ENCODE measurements around the gene BABAM2. TPM values are rescaled to one million over a fixed set of nuclear protein-coding genes. Genes with fewer than 3 reads are reported as not detected.

BABAM2 gene
- total RNA-seq, 2 experiments from 2014 or later = 41.9 to 49.7 TPM

DNA sequence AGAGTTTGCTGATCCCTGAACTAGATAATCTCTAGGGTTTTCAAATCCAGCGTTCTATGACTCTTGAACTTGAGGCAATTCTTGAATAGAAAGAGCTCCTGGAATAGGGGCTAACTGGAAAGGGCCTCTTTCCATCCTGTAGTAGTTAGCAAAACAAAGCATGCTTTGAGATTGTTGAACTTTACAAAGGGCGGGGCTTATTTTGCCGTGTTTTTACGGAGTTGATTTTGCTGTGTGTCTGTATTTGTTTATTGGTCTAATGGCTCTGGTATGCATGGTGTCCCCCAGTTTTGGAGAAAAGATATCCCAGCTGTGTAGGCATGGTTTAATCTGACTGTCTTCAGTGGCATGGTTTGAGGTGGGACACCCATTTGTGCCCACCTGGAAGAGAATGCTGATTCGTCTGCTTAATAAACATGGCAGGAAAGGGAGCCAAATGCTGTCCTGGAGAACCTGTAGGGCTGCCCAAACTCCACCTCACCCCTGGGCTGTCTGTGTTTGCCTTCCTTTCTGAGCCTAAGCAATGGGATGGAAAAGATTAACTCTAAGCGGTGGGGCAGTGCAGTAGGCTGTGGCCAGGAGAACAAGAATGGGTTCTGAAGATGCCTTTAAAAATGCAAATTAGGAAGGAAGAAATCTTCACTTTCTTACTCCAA lies 428.1 kb downstream of the BABAM2 start:
- CTCF ChIA-PET = interaction anchor here (1.3 kb wide), 1 partner anchor 8 kb away, joined by 4 read pairs; no protein-coding TSS in a partner anchor
- POLR2A ChIA-PET = no interaction called here
- H3K4me3 Mint-ChIP-seq = no peak overlapping the region

DNA sequence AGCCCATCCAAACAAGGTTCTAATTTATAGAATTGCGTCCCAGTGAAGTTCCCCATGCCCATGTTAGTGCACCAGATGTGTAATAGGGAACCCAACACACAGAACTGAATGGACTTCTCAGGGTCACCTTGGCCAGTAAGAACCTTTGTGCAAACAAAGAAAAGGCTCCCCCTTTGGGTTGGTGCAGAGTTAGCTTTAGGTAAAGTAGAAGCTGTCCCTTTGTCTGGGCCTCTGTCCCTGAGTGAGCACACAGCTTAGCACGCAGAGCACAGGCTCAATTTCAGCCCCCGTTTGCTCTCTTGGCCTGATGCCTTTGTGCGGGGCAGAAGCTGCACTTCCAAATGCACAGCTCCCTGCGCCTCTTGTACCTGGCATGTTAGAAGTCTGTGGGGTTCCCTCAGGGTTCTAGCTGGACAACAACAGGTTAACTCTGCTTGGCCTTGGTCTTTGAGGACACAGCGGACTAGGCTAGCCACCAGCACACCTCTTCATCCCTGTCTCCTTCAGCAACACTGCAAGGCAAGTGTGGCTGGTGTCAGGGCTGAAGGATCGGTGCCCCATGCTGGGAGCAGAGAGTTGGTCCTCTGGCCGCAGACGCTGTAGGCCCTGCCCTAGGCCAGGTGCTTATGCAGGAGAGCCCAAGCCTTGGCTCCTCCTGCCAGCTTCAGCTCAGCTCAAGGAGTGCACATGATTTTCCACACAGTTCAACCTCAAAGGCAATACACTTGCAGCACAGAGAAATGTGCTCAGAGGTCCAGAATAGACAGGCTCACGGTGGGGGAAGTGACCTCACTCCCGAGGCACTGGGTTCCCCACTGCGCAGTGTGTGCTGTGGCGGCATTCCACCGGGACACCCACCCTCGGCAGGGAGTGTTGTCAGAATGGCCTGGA lies 428.8 kb downstream of the BABAM2 start:
- Mint-ChIP-seq H3K27me3 (no peaks in the 10 kb centered on the region), H3K9me3 (peaks cover 4% of the 10 kb centered on the region), H3K36me3 (ENCODE audit: low read depth) (peaks cover 2% of the 10 kb centered on the region), H3K4me1 (no peaks in the 10 kb centered on the region), H3K27ac (no peak overlapping the region), H3K4me3 (no peak overlapping the region)
- ChIA-PET POLR2A (no interaction called here), CTCF (interaction anchor here (0.7 kb wide), 1 partner anchor 94 kb away, joined by 3 read pairs; no protein-coding TSS in a partner anchor)
- no peak for DNase-seq

More for the DNA sequence above, 428.1 kb downstream of the BABAM2 start:
- Mint-ChIP-seq H3K27ac (no peak overlapping the region), H3K27me3 (no peaks in the 10 kb centered on the region), H3K4me1 (no peaks in the 10 kb centered on the region), H3K9me3 (peaks cover 4% of the 10 kb centered on the region), H3K36me3 (ENCODE audit: low read depth) (peaks cover 2% of the 10 kb centered on the region)
- no peak for DNase-seq

DNA sequence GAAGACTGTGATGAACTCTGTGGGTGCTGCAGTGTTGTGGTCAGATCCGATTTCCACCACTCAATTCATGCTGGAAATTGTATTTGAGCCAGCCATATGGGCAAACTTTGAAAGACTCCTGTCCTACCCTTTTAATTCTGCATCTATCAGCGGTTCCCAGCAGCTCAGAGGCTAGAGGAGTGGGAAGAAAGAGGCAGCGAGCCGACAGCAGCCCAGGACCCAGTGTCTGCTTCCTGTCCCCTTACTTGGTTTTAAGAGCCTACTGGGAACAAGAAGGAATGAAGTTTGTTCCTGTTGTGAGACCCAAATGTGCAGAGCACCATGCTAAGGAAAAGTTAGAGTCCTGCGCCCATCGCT lies 429.5 kb downstream of the BABAM2 start:
- H3K27ac Mint-ChIP-seq = no peak overlapping the region
- ChIA-PET CTCF (no interaction called here), POLR2A (no interaction called here)
- H3K4me3 Mint-ChIP-seq = no peak overlapping the region
- no peak for DNase-seq
- peaks cover 4% of the 10 kb centered on the region for H3K9me3 Mint-ChIP-seq
- H3K36me3 Mint-ChIP-seq (ENCODE audit: low read depth) = peaks cover 2% of the 10 kb centered on the region
- H3K27me3 Mint-ChIP-seq = no peaks in the 10 kb centered on the region
- no peaks in the 10 kb centered on the region for H3K4me1 Mint-ChIP-seq

DNA sequence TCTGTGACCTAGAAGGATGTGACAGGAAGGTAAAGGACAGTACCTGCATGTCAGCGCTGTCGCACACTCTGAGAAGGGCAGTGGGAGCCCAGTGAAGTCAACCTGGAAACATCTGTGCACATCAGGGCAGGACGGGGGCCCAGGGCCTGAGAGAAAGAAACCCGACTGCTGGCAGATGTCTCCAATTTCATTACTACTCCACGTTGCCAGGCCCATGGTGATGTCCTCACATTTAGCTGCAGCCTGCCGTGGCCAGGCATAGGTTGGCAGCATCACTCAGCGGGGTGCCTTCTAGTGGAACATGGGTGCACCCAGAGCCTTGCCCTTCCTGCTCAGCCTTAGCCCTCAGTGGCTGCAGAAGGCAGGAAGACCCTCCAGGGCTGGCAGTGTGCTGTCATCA lies 429.8 kb downstream of the BABAM2 start:
- Mint-ChIP-seq H3K36me3 (ENCODE audit: low read depth) (peaks cover 2% of the 10 kb centered on the region), H3K27me3 (no peaks in the 10 kb centered on the region), H3K4me1 (peaks cover 3% of the 10 kb centered on the region), H3K9me3 (peaks cover 4% of the 10 kb centered on the region), H3K4me3 (no peak overlapping the region), H3K27ac (no peak overlapping the region)
- CTCF ChIA-PET = no interaction called here
- DNase-seq = no peak
- POLR2A ChIA-PET = no interaction called here

DNA sequence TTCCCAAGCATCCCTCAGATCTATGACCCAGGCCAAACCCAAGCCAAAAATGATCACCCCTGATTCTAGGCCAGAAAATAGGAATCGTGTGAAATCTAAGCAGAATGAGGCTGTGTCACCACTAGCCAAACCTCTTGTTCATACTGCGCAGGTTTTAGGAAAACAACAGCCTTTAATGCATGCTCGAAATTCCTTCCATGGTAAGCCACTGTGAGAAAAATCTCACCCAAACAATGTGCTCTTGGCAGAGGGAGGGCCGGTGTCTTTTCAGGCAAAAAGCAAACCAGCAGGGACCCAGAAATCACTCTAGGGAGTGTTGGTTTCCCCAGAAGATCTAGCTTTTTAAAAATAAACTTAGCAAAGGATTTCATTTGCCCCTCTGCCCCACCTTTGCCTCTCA lies 430.9 kb downstream of the BABAM2 start:
- H3K36me3 Mint-ChIP-seq (ENCODE audit: low read depth) = peaks cover 2% of the 10 kb centered on the region

DNA sequence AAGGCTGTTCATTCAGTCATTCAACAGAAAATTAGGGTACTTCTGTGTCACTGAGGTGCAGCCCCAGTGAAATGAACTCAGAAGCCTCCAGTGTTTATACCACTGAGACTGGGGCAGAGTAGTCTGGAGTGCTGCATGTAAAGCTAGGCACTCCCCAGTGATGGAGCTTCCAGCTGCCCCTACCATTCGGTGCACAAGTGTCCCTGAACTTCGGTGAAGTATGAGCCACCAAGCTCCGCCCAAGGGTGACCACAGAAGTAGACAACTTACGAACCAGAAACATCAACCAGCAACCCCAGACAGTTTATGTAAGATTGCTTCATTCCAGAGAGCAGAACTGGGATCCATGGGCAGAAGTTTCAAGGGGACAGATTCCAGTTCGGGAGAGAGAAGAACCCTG lies 431.5 kb downstream of the BABAM2 start:
- Mint-ChIP-seq H3K36me3 (ENCODE audit: low read depth) (peaks cover 2% of the 10 kb centered on the region), H3K4me3 (no peak overlapping the region), H3K9me3 (peaks cover 4% of the 10 kb centered on the region), H3K27me3 (no peaks in the 10 kb centered on the region), H3K27ac (no peak overlapping the region), H3K4me1 (peaks cover 5% of the 10 kb centered on the region)
- POLR2A ChIA-PET = no interaction called here
- CTCF ChIA-PET = interaction anchor here (0.9 kb wide), 1 partner anchor 137 kb away, joined by 5 read pairs; no protein-coding TSS in a partner anchor
- no peak for DNase-seq

More for the DNA sequence above, 430.9 kb downstream of the BABAM2 start:
- ChIA-PET POLR2A (no interaction called here), CTCF (interaction anchor here (0.6 to 0.9 kb wide), 2 partner anchors 72 to 136 kb away, joined by 4 to 5 read pairs; no protein-coding TSS in a partner anchor)
- peaks cover 3% of the 10 kb centered on the region for H3K4me1 Mint-ChIP-seq
- DNase-seq = no peak
- H3K9me3 Mint-ChIP-seq = peaks cover 4% of the 10 kb centered on the region
- H3K4me3 Mint-ChIP-seq = no peak overlapping the region
- H3K27ac Mint-ChIP-seq = peak overlapping the region; percentile 14
- no peaks in the 10 kb centered on the region for H3K27me3 Mint-ChIP-seq

DNA sequence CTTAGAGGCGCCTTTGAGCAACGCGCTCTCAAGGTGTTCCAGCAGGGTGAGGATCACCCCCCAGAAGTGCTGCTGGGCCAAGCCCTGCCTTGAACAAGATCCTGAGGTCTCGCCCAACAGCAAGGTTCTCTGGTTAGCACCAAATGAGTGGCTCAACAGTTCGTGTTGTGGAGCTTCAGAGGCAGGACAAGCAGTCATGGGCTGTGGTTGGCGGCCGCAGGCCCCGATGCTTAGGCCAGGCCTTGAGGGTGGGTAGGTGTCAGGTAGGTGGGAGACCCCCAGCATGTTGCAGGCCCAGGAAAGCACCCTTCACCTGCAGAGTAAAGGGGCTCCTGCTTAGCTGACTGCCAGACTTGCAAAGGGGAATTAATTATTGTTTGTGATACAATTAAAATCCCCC lies 431.9 kb downstream of the BABAM2 start:
- CTCF ChIA-PET = interaction anchor here (0.9 kb wide), 1 partner anchor 137 kb away, joined by 5 read pairs; no protein-coding TSS in a partner anchor
- Mint-ChIP-seq H3K36me3 (ENCODE audit: low read depth) (peaks cover 2% of the 10 kb centered on the region), H3K4me1 (peaks cover 6% of the 10 kb centered on the region), H3K27me3 (no peaks in the 10 kb centered on the region), H3K9me3 (peaks cover 4% of the 10 kb centered on the region), H3K4me3 (no peak overlapping the region), H3K27ac (no peak overlapping the region)
- POLR2A ChIA-PET = no interaction called here
- no peak for DNase-seq

DNA sequence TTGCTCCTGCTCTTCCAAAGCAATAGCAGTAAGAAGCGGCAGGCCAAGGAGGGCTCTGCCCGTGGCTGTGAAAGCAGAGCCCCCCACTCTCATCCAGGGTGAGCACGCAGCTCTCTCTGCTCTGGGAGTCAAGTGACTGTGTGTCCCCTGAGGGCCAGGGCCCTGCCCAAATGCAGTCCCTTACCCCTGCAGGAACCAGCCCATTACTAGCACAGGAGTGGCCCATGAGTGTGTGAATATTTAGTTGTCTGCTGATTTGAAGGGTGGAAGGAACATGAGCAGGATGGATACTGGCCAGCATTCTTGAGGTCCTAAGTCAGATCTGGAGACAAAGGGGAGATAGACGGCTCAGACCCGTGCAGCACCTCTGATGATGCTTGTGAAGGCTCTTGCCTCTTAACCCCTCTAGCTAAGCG lies 432.5 kb downstream of the BABAM2 start:
- Mint-ChIP-seq H3K36me3 (ENCODE audit: low read depth) (peaks cover 1% of the 10 kb centered on the region), H3K27me3 (no peaks in the 10 kb centered on the region), H3K4me1 (peaks cover 11% of the 10 kb centered on the region), H3K4me3 (no peak overlapping the region), H3K27ac (no peak overlapping the region), H3K9me3 (peaks cover 4% of the 10 kb centered on the region)
- no peak for DNase-seq
- CTCF ChIA-PET = no interaction called here
- POLR2A ChIA-PET = no interaction called here

DNA sequence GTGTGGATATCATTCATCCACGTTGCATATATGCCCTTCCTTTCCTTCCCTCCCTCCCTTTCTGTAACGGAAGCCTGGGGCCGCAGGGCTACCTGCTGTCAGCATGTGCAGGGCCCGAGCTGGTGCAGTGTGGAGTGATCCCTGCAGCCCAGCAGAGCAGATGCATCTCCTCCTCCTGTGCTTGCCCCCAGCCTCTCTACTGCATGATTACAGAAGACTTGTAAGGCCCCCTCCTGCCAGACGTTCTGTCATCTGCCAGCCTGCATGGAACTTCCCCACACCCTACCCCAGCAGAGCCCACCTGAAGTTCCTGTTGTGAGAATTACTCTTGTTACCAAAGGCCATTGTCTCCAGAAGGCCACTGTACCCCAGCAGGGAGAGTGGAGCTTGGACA lies 434.6 kb downstream of the BABAM2 start:
- CTCF ChIA-PET = interaction anchor here (0.5 to 1.0 kb wide), 3 partner anchors 11 to 181 kb away, joined by 3 read pairs; no protein-coding TSS in a partner anchor
- no peaks in the 10 kb centered on the region for H3K9me3 Mint-ChIP-seq
- no peak for DNase-seq
- peaks cover 16% of the 10 kb centered on the region for H3K4me1 Mint-ChIP-seq
- no peaks in the 10 kb centered on the region for H3K27me3 Mint-ChIP-seq
- peaks cover 16% of the 10 kb centered on the region for H3K36me3 Mint-ChIP-seq (ENCODE audit: low read depth)
- POLR2A ChIA-PET = no interaction called here
- H3K27ac Mint-ChIP-seq = no peak overlapping the region
- no peak overlapping the region for H3K4me3 Mint-ChIP-seq

DNA sequence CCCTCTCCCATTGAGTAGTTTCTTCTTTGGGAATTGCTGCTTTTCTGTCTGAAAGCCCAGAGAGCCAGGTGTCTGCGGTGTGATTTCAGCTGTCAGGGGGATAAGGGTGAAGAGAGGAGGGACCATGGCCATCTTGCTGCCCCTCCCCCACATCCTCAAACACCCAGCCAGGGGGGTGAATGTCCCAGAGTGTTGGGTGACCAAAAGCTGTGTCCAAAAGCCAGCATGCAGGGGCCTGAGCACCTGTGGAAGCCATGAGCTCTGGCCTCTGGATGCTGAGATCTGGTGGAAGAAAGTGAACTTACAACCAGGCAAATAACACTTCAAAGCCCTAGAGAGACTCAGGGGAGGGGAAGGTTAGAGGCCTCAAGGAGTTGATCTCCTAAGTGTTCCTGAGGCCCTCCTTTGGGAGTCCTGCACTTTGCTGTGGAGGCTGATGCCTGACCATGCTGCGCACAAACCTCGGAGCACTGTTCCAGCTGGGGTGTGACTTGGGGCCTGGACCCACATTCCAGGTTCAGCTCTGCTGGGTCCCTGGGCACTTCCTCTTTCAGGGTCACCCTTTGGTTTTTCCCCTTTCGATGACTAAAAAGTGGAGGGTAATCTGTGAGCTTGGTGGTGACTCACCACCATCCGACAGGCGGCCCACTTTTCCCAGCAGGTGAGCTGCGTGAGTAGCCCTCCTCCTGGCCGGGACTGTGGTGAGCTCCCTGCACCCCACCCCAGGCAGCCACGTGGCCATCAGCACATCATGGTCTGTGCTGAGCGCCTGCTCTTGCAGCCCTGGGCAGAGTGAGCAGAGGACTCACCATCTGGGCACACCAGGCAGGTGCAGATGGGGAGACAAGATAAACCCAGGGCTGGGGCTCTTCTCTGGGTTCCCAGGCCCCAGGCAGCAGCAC lies 435.3 kb downstream of the BABAM2 start:
- no peak overlapping the region for H3K4me3 Mint-ChIP-seq
- H3K27me3 Mint-ChIP-seq = no peaks in the 10 kb centered on the region
- DNase-seq = no peak
- H3K36me3 Mint-ChIP-seq (ENCODE audit: low read depth) = peaks cover 16% of the 10 kb centered on the region
- no peaks in the 10 kb centered on the region for H3K9me3 Mint-ChIP-seq
- no peak overlapping the region for H3K27ac Mint-ChIP-seq
- CTCF ChIA-PET = interaction anchor here (0.5 to 1.6 kb wide), 3 partner anchors 8 to 96 kb away, joined by 3 to 4 read pairs (median 3); no protein-coding TSS in a partner anchor
- POLR2A ChIA-PET = no interaction called here
- H3K4me1 Mint-ChIP-seq = peaks cover 16% of the 10 kb centered on the region

DNA sequence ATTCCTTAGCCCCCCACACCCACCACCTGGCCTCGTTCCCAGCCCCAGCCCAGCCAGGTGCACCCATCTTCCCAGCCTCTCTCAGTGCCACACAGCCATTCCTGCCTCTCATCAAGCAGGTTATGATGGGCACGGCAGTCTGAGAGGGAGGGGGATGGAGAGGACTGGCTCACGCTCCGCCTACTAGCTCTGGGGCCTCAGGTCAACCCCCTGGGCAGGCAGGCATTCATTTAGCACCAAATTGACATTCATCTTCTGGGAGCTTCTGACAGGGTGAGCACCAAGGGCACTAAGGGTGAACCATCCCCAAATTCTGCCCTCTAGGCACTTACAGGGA lies 435.9 kb downstream of the BABAM2 start:
- peaks cover 17% of the 10 kb centered on the region for H3K36me3 Mint-ChIP-seq (ENCODE audit: low read depth)
- H3K4me1 Mint-ChIP-seq = peaks cover 16% of the 10 kb centered on the region
- H3K27me3 Mint-ChIP-seq = no peaks in the 10 kb centered on the region
- H3K27ac Mint-ChIP-seq = no peak overlapping the region
- H3K9me3 Mint-ChIP-seq = no peaks in the 10 kb centered on the region
- H3K4me3 Mint-ChIP-seq = no peak overlapping the region
- POLR2A ChIA-PET = no interaction called here
- CTCF ChIA-PET = interaction anchor here (1.6 kb wide), 1 partner anchor 9 kb away, joined by 4 read pairs; no protein-coding TSS in a partner anchor
- no peak for DNase-seq

DNA sequence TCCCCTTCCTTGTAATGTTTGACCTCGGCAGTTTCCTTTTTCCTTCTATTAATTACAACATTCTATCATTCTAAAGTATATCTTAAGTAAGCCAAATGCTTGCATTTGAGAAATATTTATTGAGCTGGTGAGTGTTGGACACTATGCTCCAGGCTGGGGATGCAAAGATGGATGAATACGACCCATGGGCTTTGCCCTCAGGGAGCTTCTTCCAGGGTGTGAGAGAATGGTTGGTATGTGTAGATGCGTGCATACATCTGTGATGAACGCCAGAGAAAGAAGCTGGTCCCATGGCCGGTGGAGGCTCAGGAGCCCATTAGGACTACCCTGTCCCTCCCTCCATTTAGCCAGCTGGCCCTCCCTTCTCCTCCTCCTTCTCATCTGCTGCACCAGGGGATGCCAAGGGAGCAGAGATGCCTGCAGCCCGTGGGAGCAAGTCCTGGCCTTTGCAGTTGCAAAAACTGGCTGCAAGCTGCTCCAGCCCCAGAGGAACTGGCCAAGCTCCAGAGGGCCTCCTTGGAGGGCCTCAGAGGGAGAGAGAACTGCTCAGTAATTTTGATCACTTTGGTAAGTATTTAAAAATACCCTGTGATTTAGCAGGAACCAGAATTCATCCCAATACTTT lies 436.5 kb downstream of the BABAM2 start:
- Mint-ChIP-seq H3K4me1 (peaks cover 16% of the 10 kb centered on the region), H3K4me3 (no peak overlapping the region), H3K36me3 (ENCODE audit: low read depth) (peaks cover 17% of the 10 kb centered on the region), H3K9me3 (no peaks in the 10 kb centered on the region), H3K27ac (no peak overlapping the region), H3K27me3 (no peaks in the 10 kb centered on the region)
- ChIA-PET CTCF (interaction anchor here (0.6 to 1.6 kb wide), 3 partner anchors 9 to 162 kb away, joined by 3 to 4 read pairs (median 3); no protein-coding TSS in a partner anchor), POLR2A (no interaction called here)
- DNase-seq = no peak

Data from activated CD4-positive, alpha-beta T cell treated with anti-CD3 and anti-CD28 coated beads, Interleukin-2, amount 10 ng/mL, durations not matched to agents 7 days and 5 days (primary cell).